GM21786 (cell line): ENCODE results near the gene SLCO4A1.

Experiments used
- ATAC-seq: cut with Tn5 transposase; IDR thresholded peaks from one replicate; pipeline ENCODE4 v1.9.1; 2021; ENCODE audit not compliant: unreplicated experiment

The SLCO4A1 gene, protein sequence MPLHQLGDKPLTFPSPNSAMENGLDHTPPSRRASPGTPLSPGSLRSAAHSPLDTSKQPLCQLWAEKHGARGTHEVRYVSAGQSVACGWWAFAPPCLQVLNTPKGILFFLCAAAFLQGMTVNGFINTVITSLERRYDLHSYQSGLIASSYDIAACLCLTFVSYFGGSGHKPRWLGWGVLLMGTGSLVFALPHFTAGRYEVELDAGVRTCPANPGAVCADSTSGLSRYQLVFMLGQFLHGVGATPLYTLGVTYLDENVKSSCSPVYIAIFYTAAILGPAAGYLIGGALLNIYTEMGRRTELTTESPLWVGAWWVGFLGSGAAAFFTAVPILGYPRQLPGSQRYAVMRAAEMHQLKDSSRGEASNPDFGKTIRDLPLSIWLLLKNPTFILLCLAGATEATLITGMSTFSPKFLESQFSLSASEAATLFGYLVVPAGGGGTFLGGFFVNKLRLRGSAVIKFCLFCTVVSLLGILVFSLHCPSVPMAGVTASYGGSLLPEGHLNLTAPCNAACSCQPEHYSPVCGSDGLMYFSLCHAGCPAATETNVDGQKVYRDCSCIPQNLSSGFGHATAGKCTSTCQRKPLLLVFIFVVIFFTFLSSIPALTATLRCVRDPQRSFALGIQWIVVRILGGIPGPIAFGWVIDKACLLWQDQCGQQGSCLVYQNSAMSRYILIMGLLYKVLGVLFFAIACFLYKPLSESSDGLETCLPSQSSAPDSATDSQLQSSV

DNA sequence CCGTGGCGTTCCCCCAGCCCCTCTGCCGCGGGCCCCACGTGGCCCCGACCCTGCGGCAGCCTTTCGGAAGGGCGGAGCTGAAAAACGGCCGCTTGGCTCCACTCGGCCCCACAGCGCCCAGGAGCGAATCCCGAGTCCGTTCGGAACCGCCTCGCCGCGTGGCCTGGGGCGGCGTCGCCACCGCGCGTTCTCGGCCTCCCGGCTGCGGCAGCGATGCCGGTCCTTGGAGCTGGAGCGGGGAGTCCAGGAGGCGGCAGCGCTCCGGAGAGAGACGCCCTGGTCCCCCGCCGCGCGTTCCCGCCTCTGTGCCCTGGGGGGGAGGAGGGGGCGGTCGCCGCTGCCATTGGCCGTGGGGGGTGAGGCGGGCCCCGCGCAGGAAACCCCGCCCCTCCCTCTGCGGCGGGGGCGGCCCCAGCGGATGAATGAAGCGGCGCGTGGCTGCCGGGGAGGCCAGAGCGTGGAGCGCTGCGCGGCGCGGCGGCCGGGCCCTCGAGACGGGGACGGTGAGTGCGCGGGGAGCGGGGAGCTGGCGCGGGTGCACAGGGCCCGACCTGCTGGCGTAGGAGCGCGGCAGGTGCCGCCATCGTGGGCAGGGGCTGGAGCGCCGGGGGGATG is at the start of gene SLCO4A1:
TSS of gene SLCO4A1 (plus strand) at position 453 of the 615 bp plus-strand sequence. CDS start 13,952 bp downstream, outside the sequence.
- ATAC-seq: no peak

DNA sequence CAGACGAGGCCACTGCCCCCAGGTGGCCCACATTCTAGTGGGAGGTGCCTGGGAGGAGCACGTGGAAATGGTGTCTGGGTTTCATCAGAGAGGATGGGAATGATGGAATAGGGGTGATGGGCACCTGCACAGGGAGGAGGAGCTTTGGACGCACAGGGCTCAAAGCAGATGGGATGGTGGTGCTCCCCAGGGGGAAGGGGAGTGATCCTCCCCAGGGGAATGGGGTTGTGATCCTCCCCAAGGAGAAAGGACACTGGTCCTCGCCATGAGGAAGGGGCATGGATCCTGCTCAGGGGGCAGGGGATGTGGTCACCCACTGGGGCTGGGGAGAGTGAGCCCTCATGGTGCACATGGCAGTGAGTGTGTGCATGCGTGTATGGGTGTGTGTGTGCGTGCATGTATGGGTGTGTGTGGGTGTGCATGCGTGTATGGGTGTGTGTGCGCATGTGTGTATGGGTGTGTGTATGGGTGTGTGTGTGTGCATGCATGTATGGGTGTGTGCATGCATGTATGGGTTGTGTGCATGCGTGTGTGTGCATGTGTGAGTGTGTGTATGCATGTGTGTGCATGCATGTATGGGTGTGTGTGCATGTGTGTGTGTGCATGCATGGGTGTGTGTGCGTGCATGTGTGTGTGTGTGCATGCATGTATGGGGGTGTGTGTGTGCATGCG is 49.7 kb upstream of the SLCO4A1 start:
- ATAC-seq: no peak

DNA sequence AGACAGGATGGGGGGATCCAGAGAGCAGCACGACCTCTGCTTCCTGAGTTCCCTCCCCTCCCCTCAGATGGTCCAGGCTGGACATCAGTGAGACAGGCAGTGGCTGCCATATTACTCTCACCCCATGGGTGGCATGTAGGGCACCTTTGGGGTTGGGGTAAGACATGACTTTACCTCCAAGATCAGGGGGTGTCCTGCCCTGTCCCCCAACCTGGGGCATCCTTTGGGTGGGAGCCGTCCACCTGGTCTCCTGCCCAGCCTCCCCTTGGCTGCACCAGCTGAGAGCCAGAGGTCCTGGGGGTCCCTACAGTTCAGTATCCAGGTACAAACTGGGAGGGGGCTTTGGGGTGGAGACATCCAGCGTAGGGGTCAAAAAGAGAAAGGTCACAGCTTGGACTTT is 48.7 kb upstream of the SLCO4A1 start:
- no peak for ATAC-seq

DNA sequence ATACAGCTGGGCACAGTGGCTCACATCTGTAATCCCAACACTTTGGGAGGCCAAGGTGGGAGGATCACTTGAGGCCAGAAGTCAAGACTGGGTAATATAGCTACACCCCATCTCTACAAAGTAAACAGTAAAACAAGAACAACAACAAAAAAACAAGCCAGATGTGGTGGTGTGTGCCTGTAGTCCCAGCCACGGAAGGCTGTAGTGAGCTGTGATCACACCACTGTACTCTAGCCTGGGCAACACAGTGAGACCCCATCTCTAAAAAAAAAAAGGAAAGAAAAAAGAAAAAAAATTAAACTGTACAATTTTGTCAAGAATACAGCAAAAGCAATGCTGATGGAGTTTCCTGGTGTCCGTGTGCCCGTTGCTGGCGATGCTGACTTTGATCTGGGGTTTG is 47.2 kb upstream of the SLCO4A1 start:
- no peak for ATAC-seq

DNA sequence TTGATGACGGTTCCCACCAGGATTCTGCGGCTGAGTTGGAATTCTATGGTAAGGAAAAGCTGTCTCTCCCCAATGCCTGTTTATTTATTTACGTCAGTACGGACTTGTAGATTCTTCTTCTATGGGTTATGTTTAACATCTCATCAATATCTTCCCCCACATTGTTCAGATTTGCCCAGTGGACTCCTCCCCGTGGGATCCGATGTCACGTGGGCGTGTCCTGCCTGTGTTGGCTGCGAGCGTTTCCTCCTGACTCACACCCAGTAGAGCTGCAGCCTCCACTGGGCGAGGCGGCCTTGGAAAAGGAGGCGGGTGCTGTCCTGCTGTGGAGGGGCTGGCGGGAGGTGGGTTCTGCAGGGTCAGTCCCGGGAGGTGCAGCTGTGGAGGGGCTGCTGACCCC is 46.8 kb upstream of the SLCO4A1 start:
- ATAC-seq: no peak

DNA sequence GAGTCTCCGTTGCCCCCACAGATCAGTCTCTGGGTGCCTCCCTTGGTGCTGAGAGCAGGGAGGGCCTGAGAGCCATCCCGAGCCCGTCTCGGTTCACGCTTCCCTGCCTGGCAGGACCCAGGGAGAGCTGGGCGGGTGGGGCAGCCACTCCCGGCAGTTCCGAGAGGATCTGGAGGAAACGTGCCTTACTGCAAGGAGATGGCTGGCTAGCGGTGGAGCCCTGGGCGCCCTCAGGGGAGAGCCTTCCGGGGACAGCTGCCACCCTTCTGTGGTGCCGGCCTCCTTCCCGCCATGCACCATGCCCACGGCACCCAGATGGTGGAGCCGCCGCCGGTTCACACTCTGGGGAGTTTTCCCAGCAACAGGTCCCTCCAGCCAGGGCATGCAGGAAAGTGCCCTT is 45.8 kb upstream of the SLCO4A1 start:
- no peak for ATAC-seq

DNA sequence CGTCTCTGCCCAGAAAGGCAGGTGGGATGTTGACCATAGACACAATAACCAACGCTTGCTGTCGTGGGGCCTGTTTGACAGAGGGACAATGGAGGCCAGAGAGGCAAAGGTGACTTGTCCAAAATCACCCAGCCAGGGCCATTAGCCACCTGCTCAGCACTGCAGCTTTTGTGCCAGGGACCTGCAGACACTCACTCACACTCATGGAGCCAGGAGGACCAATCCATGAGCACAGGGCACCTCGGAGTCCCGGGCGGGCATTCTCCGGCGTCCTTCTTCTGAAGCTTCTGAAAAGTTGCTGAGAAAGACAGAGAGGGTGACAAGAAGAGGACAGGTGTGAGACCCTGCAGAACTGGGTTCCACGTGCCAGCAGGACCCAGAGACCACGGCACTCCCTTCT is 45.4 kb upstream of the SLCO4A1 start:
- no peak for ATAC-seq

DNA sequence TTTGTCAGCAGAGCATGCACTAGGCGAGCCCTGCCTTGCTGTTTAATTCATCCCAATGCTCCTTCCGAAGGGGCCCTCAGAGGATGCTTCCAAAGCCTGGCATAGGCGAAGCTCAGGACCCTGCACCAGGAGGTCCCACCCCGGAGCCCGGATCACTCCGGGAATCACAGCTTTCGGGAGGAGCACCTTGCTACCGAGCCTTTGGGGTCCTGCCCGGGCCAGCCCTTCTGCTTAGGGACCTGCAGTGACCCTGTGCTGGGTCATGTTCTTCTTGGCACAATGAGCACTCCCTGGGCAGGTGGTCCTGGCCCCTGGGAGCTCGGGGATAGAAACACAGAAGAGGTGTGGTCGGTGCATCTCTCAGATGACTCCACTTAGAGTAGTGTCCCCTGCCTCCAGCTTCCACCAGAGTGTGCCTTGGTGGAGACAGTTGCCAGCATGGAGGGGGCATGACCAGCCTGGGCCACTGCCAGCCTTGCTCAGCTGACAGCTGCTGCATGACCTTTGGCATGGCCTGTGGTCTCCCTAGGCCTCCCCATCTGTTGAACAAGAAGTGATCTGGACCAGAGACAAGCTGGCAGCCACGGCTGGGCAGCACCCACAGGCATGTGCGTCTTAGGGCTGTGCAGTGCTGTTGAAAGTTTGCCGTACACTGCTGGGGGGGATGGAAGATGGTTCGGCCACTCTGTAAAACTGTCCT is 44.7 kb upstream of the SLCO4A1 start:
- no peak for ATAC-seq

DNA sequence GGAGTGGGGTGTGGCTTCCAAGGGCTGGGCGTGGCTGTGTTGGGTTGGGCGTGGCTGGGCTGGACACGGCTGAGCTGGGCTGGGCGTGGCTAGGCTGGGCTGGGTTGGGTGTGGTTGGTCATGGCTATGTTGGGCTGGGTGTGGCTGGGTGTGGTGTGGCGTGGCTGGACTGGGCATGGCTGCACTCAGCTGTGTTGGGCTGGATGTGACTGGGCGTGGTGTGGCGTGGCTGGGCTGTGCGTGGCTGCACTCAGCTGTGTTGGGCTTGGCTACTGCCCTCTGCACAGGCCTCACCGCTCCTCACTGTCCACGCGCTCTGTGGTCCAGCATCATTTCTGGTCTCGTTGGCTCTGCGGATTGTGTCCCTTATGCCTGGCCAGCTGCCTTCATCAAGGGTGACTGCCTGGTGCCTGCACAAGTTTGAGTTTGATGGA is 43.5 kb upstream of the SLCO4A1 start:
- no peak for ATAC-seq

DNA sequence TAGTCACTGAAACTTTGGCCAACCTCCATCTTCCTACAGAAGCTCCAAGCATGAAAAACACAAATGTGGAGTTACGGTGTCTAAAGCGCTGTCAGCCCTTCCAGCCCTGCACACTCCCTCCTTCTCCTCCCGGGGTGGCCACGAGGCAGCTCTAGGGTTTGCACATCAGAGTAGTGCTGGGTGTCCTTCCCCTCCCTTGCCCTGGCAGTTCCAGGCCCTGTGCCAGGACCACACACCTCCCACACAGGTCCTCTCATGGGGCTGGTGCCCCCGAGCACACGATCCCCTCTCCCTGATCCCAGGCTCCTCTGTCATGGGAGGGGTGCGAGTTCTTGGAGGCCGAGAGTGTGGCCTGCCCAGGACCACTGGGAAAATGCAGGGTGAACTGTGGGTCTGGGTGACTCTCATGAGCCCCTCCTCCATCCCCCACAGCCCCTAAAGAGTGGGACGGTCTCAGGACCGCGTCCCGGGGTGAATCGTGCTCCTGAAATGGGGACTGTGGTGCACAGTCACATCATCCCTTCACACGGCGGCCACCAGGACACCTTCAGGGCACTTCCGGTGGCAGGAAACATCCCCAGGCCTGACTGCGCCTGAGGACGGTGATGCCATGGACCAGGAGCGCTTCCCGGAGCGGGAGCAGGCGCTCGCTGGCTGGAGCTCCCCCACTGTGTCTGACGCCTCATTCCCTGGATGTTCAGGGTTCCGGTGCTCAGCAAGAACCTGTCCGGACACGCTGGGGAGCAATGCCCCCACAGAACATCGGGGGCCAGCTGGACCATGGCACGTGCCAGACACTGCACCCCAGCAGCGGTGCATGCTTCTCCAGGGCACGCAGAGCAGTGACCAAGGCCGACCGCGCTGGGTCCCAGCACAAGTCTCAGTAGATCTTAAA is 42.8 kb upstream of the SLCO4A1 start:
- no peak for ATAC-seq

DNA sequence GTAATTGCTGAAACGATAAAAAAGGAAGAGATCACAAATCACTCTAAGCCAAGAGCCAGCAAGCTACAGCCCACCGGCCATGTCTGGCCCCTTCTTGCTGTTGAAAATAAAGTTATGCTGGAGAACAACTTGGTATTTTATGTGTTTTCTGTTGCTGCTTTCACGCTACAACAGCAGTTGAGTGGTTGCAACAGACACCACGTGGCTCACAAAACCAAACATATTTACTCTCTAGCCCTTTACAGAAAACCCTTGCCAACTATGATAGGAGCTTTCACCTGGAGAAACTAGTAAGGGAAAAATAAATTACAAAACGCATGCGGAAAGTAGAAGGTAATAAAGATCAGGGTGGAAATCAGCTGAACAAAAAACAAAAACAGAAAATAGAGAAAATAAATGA is 41.1 kb upstream of the SLCO4A1 start:
- ATAC-seq: no peak

DNA sequence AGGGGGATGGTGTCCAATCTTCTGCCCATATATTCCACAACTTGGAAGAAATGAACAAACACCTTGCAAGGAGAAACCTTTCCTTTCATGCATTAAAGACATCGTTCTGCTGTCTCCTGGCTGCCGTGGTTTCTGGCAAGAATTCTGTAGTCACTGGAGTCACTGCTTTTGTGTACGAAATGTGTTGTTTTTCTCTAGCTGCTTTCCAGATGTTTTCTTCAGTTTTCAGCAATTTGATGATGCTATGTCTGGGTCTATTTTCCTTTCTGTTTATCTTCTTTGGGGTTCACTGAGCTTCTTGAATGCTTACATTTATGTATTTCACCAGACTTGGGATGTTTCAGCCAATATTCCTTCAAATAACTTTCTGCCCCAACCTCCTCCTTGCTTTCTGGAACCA is 40.6 kb upstream of the SLCO4A1 start:
- ATAC-seq: no peak

DNA sequence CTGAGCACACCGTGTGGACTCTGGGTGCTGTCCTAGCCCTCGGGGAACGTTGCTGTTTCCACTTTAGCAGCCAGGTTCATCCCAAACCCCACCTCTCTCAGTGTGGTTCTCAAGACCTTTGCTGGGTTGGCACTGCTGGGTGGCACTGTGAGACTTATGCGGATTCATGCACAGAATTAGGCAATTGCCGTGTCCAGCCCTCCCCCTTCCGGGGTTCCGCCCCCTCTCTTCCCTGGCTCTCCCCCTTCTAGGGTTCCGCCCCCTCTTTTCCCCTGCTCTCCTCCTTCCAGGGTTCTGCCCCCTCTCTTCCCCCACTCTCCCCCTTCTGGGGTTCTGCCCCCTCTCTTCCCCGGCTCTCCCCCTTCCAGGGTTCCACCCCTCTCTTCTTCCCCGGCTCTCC is 39.8 kb upstream of the SLCO4A1 start:
- no peak for ATAC-seq

DNA sequence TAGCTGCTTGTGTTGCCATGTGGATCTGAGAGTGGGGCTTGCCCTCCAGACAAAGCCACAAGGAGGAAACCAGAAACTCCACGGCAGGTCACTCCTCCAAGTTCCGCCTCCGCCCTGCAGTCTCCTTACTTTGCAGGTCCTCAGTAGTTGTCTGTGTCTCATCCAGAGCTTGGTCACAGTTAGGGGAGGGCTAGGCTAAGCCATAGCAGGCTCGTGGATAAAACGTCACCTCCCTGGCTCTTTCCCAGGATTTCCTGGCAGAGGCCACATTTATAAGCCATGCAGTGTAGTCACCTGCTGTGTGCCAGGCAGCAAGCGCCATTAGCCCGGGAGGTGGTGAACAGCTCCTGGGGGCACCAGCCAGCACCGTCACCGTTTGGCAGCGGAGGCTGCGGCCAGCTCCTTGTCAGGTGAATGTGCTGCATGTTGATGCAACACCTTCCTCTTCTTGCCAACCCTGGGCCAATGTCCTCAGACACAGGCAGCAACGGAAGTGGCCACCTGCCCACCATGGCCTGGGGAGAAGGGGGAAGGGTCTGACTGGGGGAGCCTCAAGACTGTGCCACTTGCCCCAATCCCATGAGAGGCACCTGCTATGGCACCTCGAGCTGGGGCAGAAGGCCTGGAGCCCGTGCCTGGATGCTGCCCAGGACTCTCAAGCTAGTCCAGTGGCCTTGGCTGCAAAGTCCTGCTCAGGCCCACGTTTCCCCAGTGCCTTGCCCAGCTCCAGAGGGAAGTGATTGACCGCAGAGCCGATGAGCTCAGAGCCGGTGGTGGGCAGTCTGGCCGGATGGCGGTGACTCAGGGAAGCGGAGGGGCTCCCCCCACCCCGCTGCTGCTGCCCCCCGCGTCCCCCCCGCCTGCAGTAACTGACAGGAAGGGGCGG is 39.0 kb upstream of the SLCO4A1 start:
- no peak for ATAC-seq

DNA sequence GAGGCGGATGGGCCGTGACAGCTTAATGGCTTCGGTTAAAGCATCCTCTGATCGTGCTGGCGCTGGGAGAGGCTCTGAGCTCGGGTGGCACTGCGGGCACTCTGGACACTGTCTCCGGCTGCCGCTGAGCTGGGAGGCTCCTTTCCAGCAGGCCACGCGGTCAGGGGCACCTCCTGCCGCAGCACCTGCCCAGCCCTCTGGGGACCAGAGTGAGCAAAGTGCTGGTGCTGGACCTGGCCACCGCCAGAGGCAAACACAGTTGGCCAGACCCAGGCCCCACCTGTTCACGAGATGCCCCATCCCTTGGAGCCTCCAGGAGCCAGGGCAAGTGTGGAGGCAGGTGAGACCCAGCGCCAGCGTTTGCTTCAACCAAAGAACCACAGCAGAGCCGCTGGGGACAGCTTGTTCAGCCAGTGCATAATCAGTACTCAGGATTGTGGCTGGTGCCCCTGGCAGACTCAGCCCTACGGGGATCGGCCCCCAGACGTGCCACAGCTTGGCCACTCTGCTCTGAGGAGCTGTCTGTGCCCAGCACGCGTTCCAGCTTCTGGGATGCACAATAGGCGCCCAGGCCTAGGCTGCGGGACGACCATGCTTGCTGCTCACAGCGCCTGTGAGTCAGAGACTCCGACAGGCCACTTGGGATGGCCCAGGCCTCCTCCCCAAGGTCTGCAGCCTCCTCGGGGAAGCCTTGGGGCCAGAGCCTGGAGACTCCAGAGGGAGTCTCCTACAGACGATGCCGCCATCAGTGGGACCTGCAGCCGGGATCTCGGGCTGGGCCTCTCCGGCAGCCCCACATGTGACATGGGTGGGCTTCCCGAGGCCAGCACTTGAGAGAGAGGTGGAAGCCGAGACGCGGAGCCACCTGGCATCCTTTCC is 38.2 kb upstream of the SLCO4A1 start:
- ATAC-seq: no peak

DNA sequence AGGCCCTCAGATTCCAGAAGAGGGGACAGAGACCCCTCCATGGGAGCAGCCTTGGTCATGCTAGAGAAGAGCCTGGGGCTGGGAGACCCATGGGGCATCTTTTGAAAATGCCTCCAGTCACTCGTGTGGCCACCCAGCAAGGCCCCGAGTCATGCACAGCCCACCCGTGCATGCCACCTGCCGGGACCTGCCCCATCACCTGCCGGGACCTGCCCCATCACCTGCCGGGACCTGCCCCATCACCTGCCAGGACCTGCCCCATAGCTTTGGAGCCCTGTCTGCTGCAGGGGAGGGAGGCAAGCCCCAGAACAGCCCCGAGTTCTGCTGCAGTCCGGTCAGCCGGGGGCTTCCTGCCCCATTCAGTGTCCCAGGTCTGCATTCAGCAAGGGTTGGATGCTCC is 37.5 kb upstream of the SLCO4A1 start:
- ATAC-seq: no peak

DNA sequence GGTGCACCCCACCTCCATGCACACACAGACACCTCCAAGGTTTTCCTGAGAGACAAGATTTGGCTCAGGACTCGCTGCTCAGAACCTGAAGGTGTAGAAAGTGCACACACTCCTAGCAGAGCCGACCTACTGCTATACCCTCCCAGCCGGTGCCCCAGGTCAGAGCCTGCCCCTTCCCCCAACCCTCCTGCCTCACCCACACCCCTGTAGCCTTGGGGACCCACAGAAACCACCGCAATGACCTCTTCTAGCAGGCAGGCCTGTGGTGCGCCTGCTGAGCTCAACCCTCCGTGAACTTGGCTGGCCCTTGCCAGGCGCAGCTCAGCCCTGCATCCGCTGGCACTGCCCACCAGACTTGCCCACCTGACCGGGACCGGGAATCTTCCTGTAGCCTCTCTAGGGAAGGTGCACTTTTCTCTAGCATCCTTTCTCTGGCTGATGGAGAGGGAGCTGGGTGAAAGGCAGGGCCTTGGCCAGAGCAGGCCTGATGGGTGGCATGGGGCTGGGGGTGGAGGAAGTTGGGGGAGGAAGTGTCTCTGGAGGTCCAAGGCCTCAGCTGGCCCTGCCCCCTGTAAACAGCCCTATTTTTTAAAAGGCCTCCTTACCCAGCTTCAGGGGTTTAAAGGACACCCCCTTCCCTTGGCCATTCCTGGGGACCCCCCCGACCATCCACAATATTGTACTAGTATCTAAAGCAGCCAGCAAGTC is 36.9 kb upstream of the SLCO4A1 start:
- ATAC-seq: no peak
